CD4-positive, alpha-beta T cell treated with Interleukin-4 for 4 hours (primary cell): ENCODE results near the gene FANCG.

ENCODE experiments used
- DNase-seq: peaks from one replicate; pipeline ENCODE4 v3.0.0-alpha.2; 2020

FANCG gene

DNA sequence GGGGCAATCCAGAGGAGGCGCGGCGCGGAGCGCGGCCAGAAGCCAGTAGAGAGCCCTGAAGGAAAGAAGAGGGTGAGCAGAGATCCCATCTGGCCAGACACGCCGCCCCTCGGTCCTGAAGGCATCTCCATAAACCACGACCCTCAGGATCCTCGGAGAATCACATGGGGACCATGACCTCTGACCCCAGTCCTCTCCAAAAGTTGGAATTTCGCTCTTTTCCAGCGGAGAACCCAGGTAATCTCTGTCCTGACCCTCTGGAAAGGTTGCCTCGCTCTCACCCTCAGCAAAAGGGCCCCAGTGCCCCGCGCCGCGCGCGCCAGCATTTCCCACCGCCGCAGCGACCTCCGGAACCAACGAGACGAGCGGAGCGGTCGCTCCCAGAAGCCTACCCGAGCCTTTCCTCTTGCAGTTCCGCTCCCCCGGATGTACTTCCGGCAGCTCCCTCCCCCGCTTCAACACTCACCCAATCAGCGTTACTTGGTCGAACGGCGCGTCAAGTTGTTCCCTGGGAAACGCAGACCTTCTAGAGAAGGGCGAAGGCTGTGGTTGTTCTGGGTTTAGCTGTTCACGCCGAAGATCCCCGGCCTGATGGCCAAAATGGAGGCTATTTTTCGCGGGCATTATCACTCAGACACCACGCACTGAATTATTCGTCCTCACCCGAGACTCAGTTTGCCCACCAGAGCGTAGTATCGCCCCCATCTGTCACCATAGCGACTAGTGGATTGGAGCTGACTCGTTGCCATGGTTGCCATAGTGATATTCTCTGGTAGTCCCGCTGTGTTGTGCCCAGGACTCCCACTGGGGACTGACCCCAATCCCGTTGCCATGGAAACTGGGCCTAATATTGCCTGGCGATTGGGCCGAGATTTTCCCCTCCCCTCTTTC lies 23.3 kb upstream of the FANCG start, which contains the start of gene STOML2:
Gene STOML2, minus strand, starts transcription at position 363 of the 891 bp plus-strand sequence. Its CDS starts 37 bp downstream, at position 326.
- peak; percentile 96 for DNase-seq

DNA sequence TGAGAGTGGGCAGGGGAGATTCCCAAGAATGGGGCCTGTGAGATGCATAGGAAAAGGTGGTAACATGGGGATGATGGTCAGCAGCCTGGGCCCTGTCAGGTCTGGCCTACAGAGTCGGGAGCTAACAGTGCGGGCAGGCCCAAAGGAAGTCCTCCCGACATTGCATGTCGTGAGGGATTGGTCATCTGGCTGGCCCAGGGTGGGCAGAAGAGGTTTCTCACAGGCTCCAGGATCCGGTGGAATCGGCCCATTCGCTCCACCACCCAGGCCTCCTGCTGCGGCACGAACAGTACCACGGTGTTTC lies 22.7 kb upstream of the FANCG start:
- no peak for DNase-seq

DNA sequence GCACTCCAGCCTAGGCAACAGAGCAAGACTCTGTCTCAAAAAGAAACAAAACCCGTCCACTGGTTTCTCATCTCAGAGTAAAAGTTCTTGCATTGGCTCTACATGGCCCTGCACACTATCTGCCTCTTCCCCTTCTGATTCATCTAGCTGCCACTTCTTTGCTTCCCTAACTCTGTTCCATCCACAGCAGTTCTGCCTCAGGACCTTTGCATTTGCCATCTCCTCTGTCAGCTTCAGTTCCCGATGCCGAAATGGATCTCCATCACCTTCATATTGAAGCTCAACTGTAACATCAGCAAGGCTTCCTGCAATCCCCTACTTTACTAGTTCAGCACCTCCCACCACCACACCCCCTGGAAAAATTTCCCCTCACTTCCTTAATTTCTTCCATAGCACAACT lies 17.8 kb upstream of the FANCG start:
- no peak for DNase-seq

DNA sequence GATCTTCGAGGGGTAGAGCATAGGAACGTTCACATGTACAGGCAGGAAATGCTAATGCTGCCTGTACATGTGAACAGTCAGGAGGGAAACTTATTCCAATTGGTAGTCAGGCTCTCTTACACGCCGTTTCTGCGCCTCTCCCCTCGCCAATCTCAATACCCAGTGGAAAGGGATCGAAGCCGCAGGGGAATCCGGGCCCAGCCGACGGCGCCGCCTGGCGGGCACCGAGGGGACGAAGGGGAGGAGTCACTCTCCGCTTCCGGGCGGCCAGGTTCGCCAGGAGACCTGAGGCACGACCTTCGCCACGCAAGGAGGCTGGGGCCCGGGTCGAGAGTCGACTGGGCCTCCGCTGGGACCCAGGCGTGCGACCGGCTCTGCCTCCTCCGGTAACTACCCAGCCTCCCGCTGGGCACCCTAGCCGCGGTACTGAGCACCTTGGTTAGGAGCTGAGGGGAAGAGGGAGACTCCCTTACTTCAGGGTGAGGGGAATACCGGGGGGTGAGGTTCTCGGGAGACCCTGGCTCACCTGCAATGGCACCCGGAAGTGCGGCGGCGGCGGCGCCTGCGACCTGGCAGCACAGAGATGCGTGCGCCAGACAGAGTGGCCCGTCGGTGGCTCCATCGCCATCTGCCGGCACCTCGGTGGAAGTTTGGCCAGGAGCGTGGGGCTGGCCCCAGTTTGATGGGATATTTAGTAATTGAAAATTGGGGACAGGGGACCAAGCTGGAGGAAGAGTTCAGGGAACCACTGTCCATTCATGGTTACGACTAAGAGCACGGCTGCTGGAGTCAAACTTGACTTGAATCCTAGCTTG lies 16.5 kb upstream of the FANCG start, which contains the start of gene PIGO:
Gene PIGO, minus strand, starts transcription at position 557 of the 815 bp plus-strand sequence. CDS start 1,026 bp downstream, outside the sequence.
- peak; percentile 89 for DNase-seq

DNA sequence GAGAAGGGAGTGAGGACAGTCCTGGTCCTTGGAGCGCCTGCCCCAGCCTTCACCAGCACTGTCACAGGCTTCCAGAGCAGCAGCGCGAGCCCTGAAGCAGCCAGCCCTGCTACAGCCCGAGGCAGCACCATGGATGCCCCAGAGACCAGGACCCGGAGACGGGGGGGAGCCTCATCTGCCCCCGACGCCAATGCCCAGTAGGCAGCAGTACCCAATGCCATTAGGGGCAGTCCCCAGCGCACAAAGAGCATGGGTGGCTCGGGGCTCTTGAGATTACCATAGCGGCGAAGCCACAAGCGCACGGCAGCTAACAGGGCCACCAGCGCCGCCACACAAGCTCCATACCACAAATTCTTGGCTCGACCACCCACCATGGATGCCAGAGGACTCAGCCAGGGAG lies 11.8 kb upstream of the FANCG start:
- DNase-seq: no peak

DNA sequence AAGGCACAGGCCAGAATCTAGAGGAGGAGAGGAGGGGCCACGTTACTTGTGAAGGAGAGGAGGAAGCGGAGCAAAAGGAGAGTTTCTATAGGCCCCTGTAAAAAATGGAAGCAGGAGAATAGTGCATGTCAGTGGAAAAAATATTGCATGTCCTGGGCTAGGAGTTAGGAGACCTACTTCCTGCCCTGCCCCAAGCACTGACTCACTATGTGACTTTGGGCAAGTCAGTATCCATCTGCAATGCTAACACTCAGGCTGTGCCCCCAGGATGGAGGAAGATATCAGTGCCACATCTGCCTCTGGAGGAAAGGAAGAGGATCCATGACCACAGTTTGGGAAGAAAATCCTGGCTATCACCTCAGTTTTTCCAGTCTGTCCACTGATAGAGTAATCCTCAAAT lies 9.7 kb upstream of the FANCG start:
- DNase-seq: no peak

DNA sequence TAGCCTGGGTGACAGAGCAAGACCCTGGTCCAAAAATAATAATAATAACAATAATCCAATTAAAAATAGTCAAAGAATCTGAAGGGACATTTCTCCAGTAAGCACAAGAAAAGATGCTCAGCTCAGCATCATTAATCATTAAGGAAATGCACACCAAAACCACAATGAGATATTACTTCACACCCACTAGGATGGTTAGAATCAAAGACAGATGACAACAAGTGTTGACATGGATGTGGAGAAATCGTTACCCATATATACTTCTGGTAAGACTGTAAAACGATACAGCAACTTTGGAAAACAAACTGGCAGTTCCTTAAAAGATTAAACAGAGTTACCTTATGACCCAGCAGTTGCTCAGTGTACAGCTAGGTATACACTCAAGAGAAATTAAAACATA lies 5.3 kb upstream of the FANCG start:
- DNase-seq: peak; percentile 19

DNA sequence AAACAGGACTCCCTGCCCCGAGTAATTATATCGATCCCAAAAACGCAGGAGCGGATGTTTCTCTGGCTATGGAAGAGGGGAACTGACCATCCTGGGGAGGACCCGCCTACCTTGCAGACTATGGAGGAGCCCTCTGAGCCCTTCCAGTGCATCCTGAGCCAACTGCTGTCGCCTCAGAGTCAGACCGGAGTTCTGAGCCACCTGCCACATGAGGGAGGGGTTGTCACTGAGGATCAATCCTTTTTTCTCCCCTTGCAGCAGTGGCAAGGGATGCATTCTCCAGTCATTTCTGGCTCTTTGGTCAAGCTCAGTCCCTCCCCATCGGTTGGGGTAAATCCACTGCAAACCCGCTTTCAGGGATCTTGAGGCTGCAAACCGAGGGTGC lies 709 bp downstream of the FANCG start:
- DNase-seq: no peak

DNA sequence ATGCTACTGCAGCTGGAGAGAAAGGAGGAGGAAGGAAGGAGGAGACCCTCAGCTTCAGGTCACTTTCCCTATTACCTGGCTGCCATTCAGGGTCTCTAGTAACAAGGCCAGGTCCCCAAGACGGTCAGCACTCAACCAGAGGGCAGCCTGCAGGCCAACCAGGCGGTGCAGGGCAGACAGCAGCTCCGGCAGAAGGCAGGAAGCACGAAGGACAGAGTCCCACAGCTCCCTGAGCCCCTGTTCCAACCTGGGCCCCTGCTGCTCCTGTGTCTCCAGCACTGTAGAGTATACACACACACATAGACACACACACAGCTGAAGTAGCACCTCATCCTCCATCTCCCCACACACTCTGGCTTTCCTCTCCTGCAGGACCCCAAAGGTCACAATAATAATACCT lies 1.7 kb downstream of the FANCG start:
- no peak for DNase-seq

DNA sequence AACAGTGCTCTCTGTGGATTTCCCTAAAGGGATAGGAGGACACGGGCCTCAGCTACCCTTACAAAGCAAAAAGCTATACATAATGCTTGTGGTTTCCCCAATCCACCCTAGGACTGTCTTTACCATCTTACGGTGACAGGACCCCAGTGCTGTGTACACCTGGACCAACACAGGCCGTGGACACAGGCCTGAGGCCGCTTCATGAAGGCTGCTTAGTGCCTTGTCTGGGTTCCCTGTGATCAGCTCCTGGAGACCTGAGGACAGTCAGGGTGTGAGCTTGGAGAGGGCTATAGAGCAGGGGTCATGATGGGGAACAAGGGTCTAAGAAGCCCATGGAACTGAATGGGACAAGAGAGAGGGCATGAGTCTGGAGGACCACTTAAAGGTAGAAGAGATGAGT lies 2.9 kb downstream of the FANCG start:
- no peak for DNase-seq

DNA sequence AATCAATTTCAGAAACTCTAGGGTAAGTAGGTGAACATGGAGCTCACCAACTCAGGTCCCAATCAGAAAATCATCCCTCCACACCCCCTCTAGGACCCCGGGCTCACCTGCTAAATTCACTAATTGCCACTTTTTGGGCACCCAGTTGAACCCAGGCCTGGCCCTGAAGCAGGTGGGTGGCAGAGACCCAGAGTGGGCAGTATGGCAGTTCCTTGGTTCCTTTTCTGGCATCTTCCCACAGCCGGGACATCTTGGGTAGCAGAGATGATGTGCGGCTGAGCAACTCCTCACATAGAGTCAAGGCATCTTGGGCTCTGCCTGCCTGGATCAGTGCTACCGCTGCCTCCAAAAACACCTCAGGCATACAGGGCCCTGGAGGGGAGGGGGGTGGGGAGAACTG lies 4.4 kb downstream of the FANCG start:
- no peak for DNase-seq

DNA sequence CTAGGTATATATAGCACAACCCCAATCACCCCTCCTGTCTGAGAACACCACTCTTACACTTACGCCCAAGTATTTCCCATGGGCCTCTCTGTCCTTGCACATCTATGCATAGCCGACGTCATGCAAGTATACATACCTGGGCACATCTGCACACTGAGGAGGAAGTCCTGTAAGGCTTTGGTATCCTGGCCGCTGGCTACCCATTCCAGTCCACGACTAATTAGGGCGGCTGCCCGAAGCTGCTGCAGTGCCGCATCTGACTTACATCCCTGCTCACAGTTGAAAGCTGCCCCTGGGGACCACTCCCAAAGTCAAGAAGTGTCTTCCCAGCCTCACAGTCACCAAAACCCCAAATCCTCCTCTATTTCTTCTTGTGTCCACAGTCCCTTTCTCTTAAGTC lies 5.0 kb downstream of the FANCG start:
- no peak for DNase-seq

DNA sequence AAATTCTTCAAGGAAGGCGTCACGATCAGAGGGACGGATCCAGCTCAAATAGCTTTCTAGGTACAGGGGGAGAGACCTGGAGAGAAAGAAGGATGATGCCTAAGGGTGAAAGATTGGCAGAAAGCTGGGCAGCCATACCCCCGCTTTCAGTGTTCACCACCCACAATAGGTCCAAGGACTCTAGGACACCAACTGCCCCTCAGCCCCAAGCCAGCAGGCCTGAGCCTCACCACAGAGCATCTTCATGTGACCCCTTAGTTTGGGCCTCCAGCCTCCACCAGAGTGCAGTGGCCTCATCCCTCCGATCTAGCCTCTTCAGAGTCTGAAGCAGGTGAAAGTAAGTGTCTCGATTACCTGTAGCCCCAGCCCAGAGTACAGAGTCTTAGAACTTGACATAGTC lies 5.6 kb downstream of the FANCG start:
- no peak for DNase-seq

DNA sequence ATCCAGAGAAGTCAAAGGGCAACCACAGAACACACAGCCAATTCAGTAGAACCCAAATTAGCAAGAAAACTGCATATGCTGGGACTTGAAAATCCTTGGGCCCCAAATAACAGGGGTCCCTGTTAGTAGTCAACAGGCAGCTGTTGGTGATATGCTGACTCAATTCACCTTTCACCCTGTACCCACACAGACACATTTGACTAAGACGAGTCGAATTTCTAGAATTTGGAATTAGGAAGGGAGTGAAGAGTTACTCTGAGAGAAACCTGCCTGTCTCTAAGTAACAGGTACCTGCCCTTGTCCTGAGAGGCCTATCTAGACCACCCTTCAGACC lies 6.5 kb downstream of the FANCG start:
- no peak for DNase-seq

DNA sequence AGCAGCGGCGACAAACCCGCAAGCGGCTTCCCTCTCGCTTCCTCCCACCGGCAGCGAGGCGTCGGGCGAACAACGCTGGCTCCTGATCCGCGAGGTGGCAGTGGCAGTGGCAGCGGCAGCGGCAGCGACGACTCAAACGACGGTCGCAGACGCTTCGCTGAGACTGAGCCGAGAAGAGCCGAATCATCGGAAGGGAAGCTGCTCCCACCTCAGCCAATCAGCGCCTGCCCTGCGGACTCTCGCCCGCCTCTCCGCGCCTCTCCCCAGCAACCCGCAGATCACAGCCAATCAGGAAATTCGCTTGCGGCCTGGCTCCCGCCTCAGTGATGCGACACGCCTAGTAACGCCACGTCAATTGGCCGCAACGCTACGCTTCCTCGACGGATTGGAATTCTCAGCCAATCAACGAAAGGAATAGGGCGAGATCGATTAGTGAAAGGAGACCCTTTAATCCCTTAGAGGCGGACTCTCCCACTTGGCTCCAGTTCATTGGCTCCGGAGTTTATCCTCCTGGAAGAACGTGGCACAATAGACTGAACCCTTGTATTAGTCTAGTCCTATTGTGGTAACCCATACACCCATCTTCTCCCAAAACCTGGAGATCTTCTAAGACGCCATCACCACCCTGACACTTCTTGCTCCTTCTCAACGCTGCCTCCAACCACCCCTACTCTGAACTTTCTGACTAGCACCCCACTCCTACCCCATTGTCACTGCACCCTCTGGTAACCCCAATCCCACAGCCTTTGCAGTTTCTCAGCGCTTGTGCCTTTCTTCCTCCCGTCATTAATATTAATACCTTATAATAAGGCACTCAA lies 7.1 kb downstream of the FANCG start, which contains the start of gene VCP:
Gene VCP, minus strand, starts transcription at position 165 of the 818 bp plus-strand sequence. CDS start 272 bp downstream, outside the sequence.
- peak; percentile 99 for DNase-seq

DNA sequence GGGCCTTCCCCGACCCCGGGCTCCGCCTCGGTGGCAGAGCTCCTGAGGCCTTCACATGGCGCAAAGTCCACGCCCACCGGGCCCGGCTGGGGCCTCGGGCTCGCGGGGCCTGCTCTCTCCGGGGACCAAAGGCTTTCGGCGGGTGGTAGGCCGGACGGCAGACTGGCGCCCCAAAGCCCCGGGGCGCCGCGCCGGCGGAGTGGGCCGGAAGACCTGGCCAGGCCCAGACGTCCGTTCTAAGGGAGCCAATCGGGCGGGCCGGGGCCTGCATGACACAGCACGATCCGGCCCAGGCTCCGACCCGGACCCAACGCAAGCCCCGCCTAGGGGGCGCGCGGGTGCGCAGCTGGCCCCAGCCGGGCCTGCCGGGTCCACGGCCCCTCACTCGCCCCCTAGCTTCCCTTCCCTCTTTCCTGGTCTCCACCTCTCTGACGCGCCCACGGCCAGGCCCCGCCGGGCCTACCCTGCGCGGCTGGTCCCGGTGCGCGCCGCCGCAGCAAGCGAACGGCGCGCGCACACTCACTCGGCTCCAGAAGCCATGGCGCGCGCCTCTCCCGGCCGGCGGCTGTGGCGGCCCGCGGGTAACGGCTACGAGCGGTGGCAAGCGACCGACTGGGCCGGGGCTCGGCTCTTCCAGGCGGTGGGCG lies 7.8 kb downstream of the FANCG start:
- peak; percentile 66 for DNase-seq

DNA sequence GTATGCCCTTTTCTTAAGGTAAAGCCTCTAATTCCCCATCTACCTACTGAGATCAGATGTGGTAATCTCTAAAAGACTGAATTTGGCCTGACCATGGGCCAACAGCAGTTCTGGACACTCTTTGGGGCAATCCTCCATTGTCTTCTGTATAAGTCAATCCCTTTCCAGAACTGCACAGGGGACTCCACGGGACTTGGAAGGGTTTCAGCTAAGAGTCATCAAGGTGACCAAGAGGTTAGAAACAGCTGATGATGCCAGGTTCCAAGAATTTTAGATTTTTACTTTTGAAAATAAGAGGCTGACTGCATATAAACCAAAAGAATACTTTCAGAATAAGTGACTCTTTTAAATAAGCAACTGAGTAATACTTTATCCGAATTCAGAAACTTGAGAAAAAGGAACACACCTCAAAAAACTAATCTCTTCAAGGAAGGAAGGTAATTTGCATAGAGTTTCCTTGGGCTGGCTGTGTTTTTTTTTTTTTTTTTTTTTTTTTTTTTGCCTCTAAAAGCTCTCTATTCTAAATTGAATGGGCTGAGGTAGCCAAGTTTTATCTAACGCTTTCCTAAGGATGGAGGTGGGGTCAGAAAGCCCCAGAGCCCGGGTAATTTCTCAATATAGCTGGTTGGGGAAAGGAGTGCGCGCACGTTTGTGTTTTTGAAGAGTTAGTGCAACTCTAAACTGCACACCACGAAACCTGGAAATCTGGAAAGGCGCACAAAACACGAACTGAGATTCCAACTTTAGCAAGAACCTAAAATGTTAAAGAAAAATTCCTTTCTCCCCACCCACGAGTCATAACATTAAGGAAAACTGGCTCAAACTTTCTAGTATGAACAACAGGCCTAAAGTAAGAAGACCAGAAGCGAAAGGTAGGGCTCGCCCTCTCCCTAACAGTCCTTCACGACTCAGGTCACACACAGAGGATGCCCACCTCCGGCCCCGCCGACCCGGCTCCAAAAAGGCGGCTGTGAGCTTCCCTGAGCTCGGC lies 8.6 kb downstream of the FANCG start:
- no peak for DNase-seq

DNA sequence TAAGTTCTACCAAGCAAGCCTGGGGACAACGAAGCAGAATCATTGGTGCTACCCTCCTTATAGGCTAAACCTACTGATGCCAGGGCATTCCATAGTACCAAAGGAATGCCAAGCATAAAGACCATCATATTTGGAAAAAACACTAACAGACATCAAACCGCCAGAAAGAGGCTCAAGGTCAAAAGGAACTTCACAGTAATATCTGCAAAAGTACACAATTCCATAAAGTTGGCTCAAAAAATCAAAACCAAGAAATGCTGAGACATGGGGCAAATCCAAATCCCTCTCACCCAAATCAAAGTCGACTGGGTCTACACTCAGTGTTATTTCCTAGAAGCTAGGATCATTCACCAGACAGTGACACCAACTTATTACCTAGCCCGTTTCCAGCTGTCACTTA lies 10.7 kb downstream of the FANCG start:
- no peak for DNase-seq

DNA sequence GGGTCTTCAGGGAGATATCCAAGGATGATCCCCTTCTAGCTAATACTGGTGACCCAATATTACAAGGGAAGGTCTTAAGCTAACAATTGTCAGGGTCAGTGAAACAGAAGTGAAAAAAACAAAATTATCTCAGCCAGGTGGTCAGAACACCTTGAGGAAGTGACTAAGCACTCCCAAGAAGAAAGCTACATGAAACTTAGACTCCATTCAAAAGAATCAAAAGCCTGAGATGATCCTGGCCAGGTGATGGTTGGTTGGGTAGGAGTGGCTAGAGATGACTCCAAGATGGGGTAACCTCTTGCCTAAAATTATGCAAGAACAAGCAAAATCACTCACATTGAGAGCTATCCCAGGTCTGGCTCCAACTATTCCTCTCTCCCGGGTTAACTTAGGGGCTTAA lies 12.7 kb downstream of the FANCG start:
- DNase-seq: no peak

DNA sequence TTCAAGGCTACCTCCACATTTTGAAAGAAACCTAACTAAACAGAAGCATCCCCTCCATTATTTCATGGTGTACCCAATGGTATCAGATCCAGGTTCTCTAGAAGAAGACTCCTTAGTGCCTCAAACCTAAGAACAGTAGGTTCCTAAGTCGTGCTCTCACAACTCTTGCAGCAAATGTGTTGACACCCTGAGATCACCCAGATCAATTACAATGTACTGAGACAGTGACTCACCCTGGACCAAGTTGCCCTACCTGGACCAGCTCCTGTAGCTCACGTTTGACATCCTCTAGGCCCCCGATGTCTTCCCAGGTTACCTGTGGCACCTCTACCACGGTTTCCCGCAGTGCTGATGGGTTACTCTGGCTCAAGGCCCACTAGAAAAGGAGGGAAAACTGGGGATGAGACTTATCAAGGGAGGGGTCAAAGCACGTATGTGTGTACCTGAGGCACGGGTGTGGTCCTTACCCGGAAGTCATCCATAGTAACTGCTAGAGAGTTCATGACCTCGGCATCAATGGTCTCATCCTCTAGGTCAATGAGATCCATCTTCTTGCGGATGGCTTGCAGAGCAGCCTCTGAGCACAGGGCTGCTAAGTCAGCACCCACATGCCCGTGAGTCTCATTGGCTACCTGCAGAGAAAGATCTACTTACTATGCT lies 19.1 kb downstream of the FANCG start:
- no peak for DNase-seq

DNA sequence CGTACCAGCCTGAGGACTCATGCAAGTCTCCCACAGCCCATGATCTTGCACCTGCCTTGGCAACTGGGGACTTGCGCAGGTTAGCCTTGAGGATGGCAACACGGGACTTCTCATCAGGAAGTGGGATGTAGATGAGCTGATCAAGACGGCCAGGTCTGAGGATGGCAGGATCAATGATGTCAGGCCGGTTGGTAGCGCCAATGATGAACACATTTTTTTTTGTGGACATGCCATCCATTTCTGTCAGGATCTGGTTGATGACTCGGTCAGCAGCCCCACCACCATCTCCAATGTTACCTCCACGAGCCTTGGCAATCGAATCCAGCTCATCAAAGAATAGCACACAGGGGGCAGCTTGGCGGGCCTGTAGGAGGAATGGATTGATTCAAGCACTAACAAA lies 20.3 kb downstream of the FANCG start:
- DNase-seq: no peak
